Gastroesophageal sphincter (tissue), 3 donors: ENCODE data around the gene SPRY4.

Source experiments
- EP300 ChIP-seq: sonication (generic); formaldehyde crosslinking; IDR thresholded peaks from one replicate; pipeline ENCODE4 v1.6.1; 2017; ENCODE audit warnings: antibody characterized with exemption, mild to moderate bottlenecking
- POLR2A ChIP-seq, 2 donors: fragments of 450-650 bp; IDR thresholded peaks; one replicate each; pipeline ENCODE4 v1.6.1; 2017; ENCODE audit warnings: antibody characterized with exemption in 2 of 2, mild to moderate bottlenecking in 2 of 2, moderate library complexity in 1 of 2
- POLR2AphosphoS5 ChIP-seq: sonication (generic); formaldehyde crosslinking; IDR thresholded peaks from one replicate; pipeline ENCODE4 v1.6.1; 2017; ENCODE audit warnings: antibody characterized with exemption
- TF ChIP-seq, protein P1 (sequence below), 4 experiments: fragments of 200-600 bp in 2 of 4; fragments of 450-650 bp in 2 of 4; sonication (generic) in 1 of 4; IDR thresholded peaks; one replicate each; pipeline ENCODE4 v1.5.1; 2017 to 2019; ENCODE audit warnings: antibody characterized with exemption in 4 of 4, mild to moderate bottlenecking in 2 of 4, moderate library complexity in 2 of 4

DNA sequence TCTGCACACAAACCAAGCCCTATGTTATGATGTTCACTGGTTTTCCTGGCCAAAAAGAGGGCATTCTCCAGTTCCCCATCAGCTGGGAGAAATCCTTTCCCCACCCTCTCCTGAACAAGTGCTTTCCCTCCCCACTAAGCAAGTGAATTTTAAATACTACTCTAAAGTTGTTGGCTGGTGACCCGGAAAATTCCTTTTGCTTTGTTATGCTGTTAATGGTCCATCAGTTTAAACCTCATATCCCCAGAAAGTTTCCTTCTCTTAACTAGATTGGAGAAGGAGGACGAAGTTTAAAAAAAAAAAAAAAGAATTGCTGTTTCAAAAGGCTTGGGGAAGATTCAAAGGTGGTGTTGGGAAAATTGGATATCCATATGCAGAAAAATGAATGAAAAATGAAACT is 21.9 kb upstream of the SPRY4 start:
- no peak for TF ChIP-seq POLR2A (IDR thresholded peaks at IDR 0.05)
- TF ChIP-seq, protein P1, sequence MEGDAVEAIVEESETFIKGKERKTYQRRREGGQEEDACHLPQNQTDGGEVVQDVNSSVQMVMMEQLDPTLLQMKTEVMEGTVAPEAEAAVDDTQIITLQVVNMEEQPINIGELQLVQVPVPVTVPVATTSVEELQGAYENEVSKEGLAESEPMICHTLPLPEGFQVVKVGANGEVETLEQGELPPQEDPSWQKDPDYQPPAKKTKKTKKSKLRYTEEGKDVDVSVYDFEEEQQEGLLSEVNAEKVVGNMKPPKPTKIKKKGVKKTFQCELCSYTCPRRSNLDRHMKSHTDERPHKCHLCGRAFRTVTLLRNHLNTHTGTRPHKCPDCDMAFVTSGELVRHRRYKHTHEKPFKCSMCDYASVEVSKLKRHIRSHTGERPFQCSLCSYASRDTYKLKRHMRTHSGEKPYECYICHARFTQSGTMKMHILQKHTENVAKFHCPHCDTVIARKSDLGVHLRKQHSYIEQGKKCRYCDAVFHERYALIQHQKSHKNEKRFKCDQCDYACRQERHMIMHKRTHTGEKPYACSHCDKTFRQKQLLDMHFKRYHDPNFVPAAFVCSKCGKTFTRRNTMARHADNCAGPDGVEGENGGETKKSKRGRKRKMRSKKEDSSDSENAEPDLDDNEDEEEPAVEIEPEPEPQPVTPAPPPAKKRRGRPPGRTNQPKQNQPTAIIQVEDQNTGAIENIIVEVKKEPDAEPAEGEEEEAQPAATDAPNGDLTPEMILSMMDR (IDR thresholded peaks at IDR 0.05): no peak
- TF ChIP-seq POLR2AphosphoS5: no peak
- no peak for TF ChIP-seq EP300
